Naive thymus-derived CD4-positive, alpha-beta T cell (primary cell): ENCODE results near the gene REC114. TPM values are rescaled to one million over a fixed set of nuclear protein-coding genes. Genes with fewer than 3 reads are reported as not detected.

Source experiments
- ATAC-seq: fragments of 150-1000 bp; cut with Tn5 transposase; 2 replicates; pipeline ENCODE4 v1.10.0; 2021; ENCODE audit warnings: mild to moderate bottlenecking, moderate library complexity
- CTCF ChIA-PET: fragments of 350-600 bp; sonication (Branson Sonifier 250); formaldehyde crosslinking; loops from one replicate; lab custom pipeline; 2021; ENCODE audit warnings: antibody characterized with exemption; lab: Charles Lee
- POLR2A ChIA-PET: fragments of 350-600 bp; sonication (Branson Sonifier 250); formaldehyde crosslinking; loops from one replicate; lab custom pipeline; 2021; ENCODE audit warnings: antibody characterized with exemption, inconsistent platforms; lab: Charles Lee
- DNase-seq, 9 donors: peaks; one replicate each; pipeline versions ENCODE4 v3.0.0 to v3.0.0-alpha.2; 2020 to 2022; ENCODE audit warnings: mixed read lengths in 1 of 9
- H3K27ac ChIP-seq: one replicate; pipeline ENCODE4 v1.7.0; 2013; ENCODE audit warnings: mild to moderate bottlenecking, low read depth, low read length, moderate library complexity
- H3K27me3 ChIP-seq, 2 donors: one replicate each; pipeline ENCODE4 v1.7.0; 2013; ENCODE audit warnings: low read length in 2 of 2, mild to moderate bottlenecking in 2 of 2, moderate library complexity in 2 of 2; ENCODE audit not compliant: control insufficient read depth in 2 of 2, insufficient read depth in 2 of 2
- H3K36me3 ChIP-seq, 3 experiments: 1 replicate in 2 of 3; 2 replicates in 1 of 3; pipeline ENCODE4 v1.7.0; 2013; ENCODE audit warnings: low read length in 3 of 3, mild to moderate bottlenecking in 3 of 3, moderate library complexity in 1 of 3; ENCODE audit not compliant: insufficient read depth in 3 of 3, control insufficient read depth in 2 of 3
- H3K4me1 ChIP-seq, 2 donors: one replicate each; pipeline ENCODE4 v1.7.0; 2013; ENCODE audit warnings: low read length in 2 of 2, mild to moderate bottlenecking in 2 of 2, moderate library complexity in 1 of 2; ENCODE audit not compliant: control insufficient read depth in 2 of 2, insufficient read depth in 2 of 2
- H3K4me3 ChIP-seq: 2 replicates; pipeline ENCODE4 v1.7.0; 2013; ENCODE audit warnings: mild to moderate bottlenecking, low read length
- H3K9me3 ChIP-seq, 3 experiments: 1 replicate in 2 of 3; 2 replicates in 1 of 3; pipeline ENCODE4 v1.7.0; 2013; ENCODE audit warnings: low read length in 3 of 3; ENCODE audit not compliant: control insufficient read depth in 2 of 3
- H3K27ac Mint-ChIP-seq, 9 donors: one replicate each; pipeline ENCODE4 v1.8.0; 2020 to 2022; ENCODE audit warnings: mixed read lengths in 9 of 9, mild to moderate bottlenecking in 8 of 9, moderate library complexity in 5 of 9, inconsistent platforms in 2 of 9
- H3K27me3 Mint-ChIP-seq, 5 donors: one replicate each; pipeline ENCODE4 v1.8.0; 2021 to 2022; ENCODE audit warnings: mixed read lengths in 5 of 5, mild to moderate bottlenecking in 1 of 5
- H3K36me3 Mint-ChIP-seq, 5 donors: one replicate each; pipeline ENCODE4 v1.8.0; 2020 to 2022; ENCODE audit warnings: mixed read lengths in 5 of 5, mild to moderate bottlenecking in 3 of 5, inconsistent platforms in 1 of 5
- H3K4me1 Mint-ChIP-seq, 7 donors: one replicate each; pipeline ENCODE4 v1.8.0; 2020 to 2022; ENCODE audit warnings: mixed read lengths in 7 of 7, mild to moderate bottlenecking in 3 of 7, inconsistent platforms in 1 of 7
- H3K4me3 Mint-ChIP-seq, 10 donors: one replicate each; pipeline ENCODE4 v1.8.0; 2020 to 2022; ENCODE audit warnings: mild to moderate bottlenecking in 10 of 10, mixed read lengths in 10 of 10, moderate library complexity in 6 of 10, inconsistent platforms in 2 of 10
- H3K9me3 Mint-ChIP-seq, 11 donors: one replicate each; pipeline ENCODE4 v1.8.0; 2020 to 2022; ENCODE audit warnings: mixed read lengths in 11 of 11, mild to moderate bottlenecking in 4 of 11, inconsistent platforms in 1 of 11, moderate library complexity in 1 of 11
- intact Hi-C, 2 donors: fragments of 100-400 bp; cut with micrococcal nuclease; formaldehyde crosslinking; loops; one replicate each; pipeline ENCODE4 v1.15.1; 2023
- polyA plus RNA-seq, 2 donors: library from polyadenylated mRNA; unstranded; fragments of 300-500 nt; fragmentation: Illumina TruSeq; gene quantifications; one replicate each; pipeline ENCODE4 v1.2.3, GENCODE V29; 2021
- total RNA-seq, 6 experiments: library from RNA in 5 of 6; stranded (reverse) in 5 of 6; gene quantifications; 1 replicate in 5 of 6; 2 replicates in 1 of 6; pipeline ENCODE4 v1.2.3 and lab custom pipeline; 2021 to 2026

The REC114 gene
- total and polyA plus RNA-seq, 7 experiments from 2014 or later, result not detected

- no peaks in the 10 kb centered on the region for H3K9me3 ChIP-seq
- no peak overlapping the region for H3K4me3 ChIP-seq
- no peak overlapping the region for H3K27ac ChIP-seq
- peak overlapping the region in 4 of 9 donors; percentile 26 to 56 (median 36) for H3K27ac Mint-ChIP-seq
- ATAC-seq, result no peak
- peaks cover 0 to 79% (median 4%) of the 10 kb centered on the region in 3 experiments for H3K36me3 ChIP-seq
- no peaks in the 10 kb centered on the region for H3K9me3 Mint-ChIP-seq
- peak overlapping the region in 1 of 10 donors; percentile 21 for H3K4me3 Mint-ChIP-seq
- H3K4me1 Mint-ChIP-seq, result peaks cover 0 to 51% (median 0%) of the 10 kb centered on the region in 7 donors
- no peaks in the 10 kb centered on the region for H3K4me1 ChIP-seq
- no peaks in the 10 kb centered on the region for H3K27me3 ChIP-seq
- DNase-seq, result no peak
- intact Hi-C loops, result no loop called here
- POLR2A ChIA-PET, result no interaction called here
- CTCF ChIA-PET, result no interaction called here
- peaks cover 20 to 79% (median 44%) of the 10 kb centered on the region in 5 donors for H3K36me3 Mint-ChIP-seq
- H3K27me3 Mint-ChIP-seq, result no peaks in the 10 kb centered on the region
These were observed 141.9 kb downstream of the REC114 start for GRCh38 chr15:73584699-73585420.

GRCh38 chr15:73585871-73586654, 143.1 kb downstream of the REC114 start:
- Histone ChIP-seq H3K27ac (no peak overlapping the region), H3K9me3 (no peaks in the 10 kb centered on the region), H3K36me3 (peaks cover 0 to 85% (median 4%) of the 10 kb centered on the region in 3 experiments), H3K4me1 (no peaks in the 10 kb centered on the region), H3K27me3 (no peaks in the 10 kb centered on the region), H3K4me3 (no peak overlapping the region)
- Mint-ChIP-seq H3K27ac (peak overlapping the region in 3 of 9 donors; percentile 25 to 50 (median 32)), H3K36me3 (peaks cover 20 to 78% (median 44%) of the 10 kb centered on the region in 5 donors), H3K27me3 (no peaks in the 10 kb centered on the region), H3K4me1 (peaks cover 0 to 51% (median 0%) of the 10 kb centered on the region in 7 donors), H3K9me3 (no peaks in the 10 kb centered on the region), H3K4me3 (no peak overlapping the region)
- ChIA-PET CTCF (no interaction called here), POLR2A (no interaction called here)
- intact Hi-C loops, result no loop called here
- DNase-seq (no peak), ATAC-seq (no peak)

GRCh38 chr15:73589766-73590165, 146.8 kb downstream of the REC114 start:
- H3K9me3 ChIP-seq, result no peaks in the 10 kb centered on the region
- H3K4me1 ChIP-seq, result no peaks in the 10 kb centered on the region
- no peaks in the 10 kb centered on the region for H3K9me3 Mint-ChIP-seq
- H3K4me3 Mint-ChIP-seq, result no peak overlapping the region
- intact Hi-C loops, result no loop called here
- ChIA-PET POLR2A (no interaction called here), CTCF (interaction anchor here (1.1 kb wide), 1 partner anchor 20 kb away, joined by 3 read pairs; no protein-coding TSS in a partner anchor)
- no peak overlapping the region for H3K27ac ChIP-seq
- H3K36me3 ChIP-seq, result peaks cover 0 to 59% (median 4%) of the 10 kb centered on the region in 3 experiments
- H3K27me3 ChIP-seq, result no peaks in the 10 kb centered on the region
- H3K27ac Mint-ChIP-seq, result no peak overlapping the region
- H3K27me3 Mint-ChIP-seq, result no peaks in the 10 kb centered on the region
- DNase-seq (no peak), ATAC-seq (no peak)
- H3K4me3 ChIP-seq, result no peak overlapping the region
- peaks cover 3 to 34% (median 8%) of the 10 kb centered on the region in 7 donors for H3K4me1 Mint-ChIP-seq
- H3K36me3 Mint-ChIP-seq, result peaks cover 16 to 53% (median 33%) of the 10 kb centered on the region in 5 donors

GRCh38 chr15:73590263-73590662, 147.3 kb downstream of the REC114 start:
- peaks cover 0 to 56% (median 4%) of the 10 kb centered on the region in 3 experiments for H3K36me3 ChIP-seq
- Mint-ChIP-seq H3K36me3 (peaks cover 11 to 48% (median 33%) of the 10 kb centered on the region in 5 donors), H3K27ac (no peak overlapping the region), H3K9me3 (no peaks in the 10 kb centered on the region), H3K4me1 (peaks cover 3 to 29% (median 8%) of the 10 kb centered on the region in 7 donors), H3K4me3 (no peak overlapping the region), H3K27me3 (no peaks in the 10 kb centered on the region)
- ChIA-PET CTCF (interaction anchor here (0.7 kb wide), 1 partner anchor 216 kb away, joined by 4 read pairs; no protein-coding TSS in a partner anchor), POLR2A (no interaction called here)
- intact Hi-C loops, result no loop called here
- no peak overlapping the region for H3K4me3 ChIP-seq
- no peaks in the 10 kb centered on the region for H3K9me3 ChIP-seq
- no peaks in the 10 kb centered on the region for H3K4me1 ChIP-seq
- H3K27ac ChIP-seq, result no peak overlapping the region
- ATAC-seq, result no peak
- no peak for DNase-seq
- H3K27me3 ChIP-seq, result no peaks in the 10 kb centered on the region

- H3K4me1 ChIP-seq, result peaks cover 0 to 3% of the 10 kb centered on the region in 2 donors
- H3K9me3 Mint-ChIP-seq, result no peaks in the 10 kb centered on the region
- H3K4me3 Mint-ChIP-seq, result no peak overlapping the region
- POLR2A ChIA-PET, result no interaction called here
- CTCF ChIA-PET, result no interaction called here
- no peaks in the 10 kb centered on the region for H3K9me3 ChIP-seq
- ATAC-seq, result no peak
- no peak for DNase-seq
- H3K4me3 ChIP-seq, result no peak overlapping the region
- no peaks in the 10 kb centered on the region for H3K27me3 Mint-ChIP-seq
- peaks cover 4 to 30% (median 20%) of the 10 kb centered on the region in 5 donors for H3K36me3 Mint-ChIP-seq
- H3K36me3 ChIP-seq, result peaks cover 0 to 30% (median 0%) of the 10 kb centered on the region in 3 experiments
- H3K4me1 Mint-ChIP-seq, result peaks cover 12 to 35% (median 29%) of the 10 kb centered on the region in 7 donors
- intact Hi-C loops, result no loop called here
- H3K27ac ChIP-seq, result no peak overlapping the region
- no peaks in the 10 kb centered on the region for H3K27me3 ChIP-seq
- no peak overlapping the region for H3K27ac Mint-ChIP-seq
These were observed 150.5 kb downstream of the REC114 start for GRCh38 chr15:73593304-73594074.

DNA sequence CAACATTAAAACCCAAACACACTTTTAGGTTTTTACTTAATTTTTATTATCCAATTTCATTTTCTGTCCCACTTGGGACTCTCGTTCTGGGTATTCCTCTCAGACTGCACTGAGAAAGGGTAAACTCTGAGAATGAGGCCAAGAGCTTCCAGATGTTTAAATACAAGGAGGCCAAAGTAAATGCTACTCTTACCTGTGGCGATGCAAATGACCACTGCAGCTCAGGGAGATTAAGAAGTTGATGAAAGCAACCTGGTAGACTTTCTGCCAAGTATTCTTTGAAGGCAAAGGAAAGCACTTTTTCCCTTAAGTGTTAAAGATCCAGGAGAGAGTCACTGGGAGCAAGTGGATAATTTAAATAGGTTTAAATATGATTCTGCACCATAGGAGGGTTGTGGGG, 151.1 kb downstream of the REC114 start:
- Histone ChIP-seq H3K4me3 (no peak overlapping the region), H3K27ac (no peak overlapping the region), H3K4me1 (peaks cover 0 to 3% of the 10 kb centered on the region in 2 donors), H3K27me3 (no peaks in the 10 kb centered on the region), H3K9me3 (no peaks in the 10 kb centered on the region), H3K36me3 (peaks cover 0 to 25% (median 0%) of the 10 kb centered on the region in 3 experiments)
- ATAC-seq (no peak), DNase-seq (no peak)
- CTCF ChIA-PET, result interaction anchor here (2.1 kb wide), 1 partner anchor 12 kb away, joined by 6 read pairs; no protein-coding TSS in a partner anchor
- no peaks in the 10 kb centered on the region for H3K9me3 Mint-ChIP-seq
- intact Hi-C loops, result no loop called here
- no peaks in the 10 kb centered on the region for H3K27me3 Mint-ChIP-seq
- POLR2A ChIA-PET, result no interaction called here
- no peak overlapping the region for H3K27ac Mint-ChIP-seq
- H3K36me3 Mint-ChIP-seq, result peaks cover 4 to 24% (median 14%) of the 10 kb centered on the region in 5 donors
- peaks cover 13 to 41% (median 35%) of the 10 kb centered on the region in 7 donors for H3K4me1 Mint-ChIP-seq
- H3K4me3 Mint-ChIP-seq, result no peak overlapping the region
